Renal cortical epithelial cell (primary cell): ENCODE data around the gene RRP12. TPM values are rescaled to one million over a fixed set of nuclear protein-coding genes. Genes with fewer than 3 reads are reported as not detected.

Source experiments
- DNase-seq: peaks from one replicate; pipeline ENCODE4 v3.0.0-alpha.2; 2011; ENCODE audit warnings: low read depth
- total RNA-seq: library from RNA; depleted of rRNA; stranded (reverse); fragments of >200 nt; gene quantifications from 2 replicates; pipeline ENCODE4 v1.2.3, GENCODE V29; 2014

Gene RRP12
- total RNA-seq, 1 donor from 2014 or later: 29.2 TPM

GRCh38 chr10:97319671-97320479 is 81.3 kb downstream of the RRP12 start:
- no peak for DNase-seq

DNA sequence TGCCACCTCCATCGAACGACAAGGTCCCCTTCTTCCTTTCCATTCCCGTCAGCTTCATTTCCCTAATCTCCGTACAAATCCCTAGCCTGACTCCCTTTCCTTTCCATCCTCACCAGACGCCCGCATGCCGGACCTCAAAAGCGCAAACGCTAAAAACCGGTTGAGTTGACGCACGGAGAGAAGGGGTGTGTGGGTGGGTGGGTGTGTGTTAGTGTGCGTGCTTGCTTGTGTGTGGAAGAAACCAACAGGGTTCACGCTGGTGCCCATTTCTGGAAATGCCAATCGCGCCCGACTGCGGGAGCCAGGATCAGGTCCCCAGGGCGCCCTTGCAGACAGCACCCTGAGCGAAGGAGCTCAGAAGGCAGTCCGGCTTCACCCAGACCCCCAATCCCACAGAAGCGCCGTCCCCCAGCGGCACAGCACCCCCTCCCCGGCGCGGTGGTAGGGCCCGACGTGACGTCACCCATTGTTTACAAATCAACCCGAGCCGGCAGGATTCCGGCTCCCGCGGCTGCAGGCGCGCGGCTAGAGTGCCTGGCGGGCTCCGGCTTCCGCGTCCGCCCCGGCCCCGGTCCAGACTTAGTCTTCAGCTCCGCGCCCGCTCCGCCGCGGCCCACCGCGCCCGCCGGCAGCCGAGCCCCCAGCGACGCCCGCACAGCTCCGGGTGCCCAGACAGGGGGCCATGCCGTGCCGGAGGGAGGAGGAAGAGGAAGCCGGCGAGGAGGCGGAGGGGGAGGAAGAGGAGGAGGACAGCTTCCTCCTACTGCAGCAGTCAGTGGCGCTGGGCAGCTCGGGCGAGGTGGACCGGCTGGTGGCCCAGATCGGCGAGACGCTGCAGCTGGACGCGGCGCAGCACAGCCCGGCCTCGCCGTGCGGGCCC is 82.1 kb downstream of the RRP12 start, which contains the start of gene FRAT1:
TSS of gene FRAT1 (plus strand) at position 500 of the 880 bp plus-strand sequence. CDS start at position 683, 183 bp downstream.
- DNase-seq: peak; percentile 81

- no peak for DNase-seq
Observed at GRCh38 chr10:97314671-97315070, 86.5 kb downstream of the RRP12 start.

DNA sequence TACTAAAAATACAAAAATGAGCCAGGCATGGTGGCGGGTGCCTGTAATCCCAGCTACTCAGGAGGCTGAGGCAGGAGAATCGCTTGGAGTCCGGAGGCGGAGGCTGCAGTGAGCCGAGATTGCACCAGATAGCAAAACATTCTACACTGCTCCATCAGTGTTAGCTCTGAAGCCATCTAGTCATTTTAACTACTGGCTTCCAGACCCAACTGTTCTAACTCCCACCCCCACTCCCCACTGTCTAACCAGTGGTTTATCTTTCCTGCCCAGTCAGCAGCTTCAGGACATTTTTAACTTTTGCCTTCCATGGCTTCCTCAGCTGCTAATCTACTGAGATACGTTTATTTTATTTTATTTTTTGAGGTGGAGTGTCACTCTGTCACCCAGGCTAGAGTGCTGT is 88.2 kb downstream of the RRP12 start:
- DNase-seq: no peak

DNA sequence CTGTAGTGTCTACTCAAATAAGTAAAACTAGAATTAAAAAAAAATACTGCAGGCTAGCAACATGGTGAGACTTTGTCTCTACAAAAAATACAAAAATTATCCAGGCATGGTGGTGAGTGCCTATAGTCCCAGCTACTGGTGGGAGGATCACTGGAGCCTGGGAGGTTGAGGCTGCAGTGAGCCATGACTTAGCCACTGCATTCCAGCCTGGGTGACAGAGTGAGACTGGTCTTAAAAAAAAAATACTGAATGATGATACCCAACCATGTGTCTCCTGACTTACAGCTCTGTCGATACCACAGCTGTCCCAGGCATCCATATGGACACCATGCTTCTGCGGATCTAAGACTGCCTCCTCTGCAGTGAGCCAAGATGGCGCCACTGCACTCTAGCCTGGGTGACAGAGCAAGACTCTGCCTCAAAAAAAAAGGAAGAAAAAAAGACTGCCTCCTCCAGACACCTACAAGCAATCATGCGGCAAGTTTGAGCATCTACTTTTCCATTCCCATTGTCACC is 90.0 kb downstream of the RRP12 start:
- DNase-seq: no peak

DNA sequence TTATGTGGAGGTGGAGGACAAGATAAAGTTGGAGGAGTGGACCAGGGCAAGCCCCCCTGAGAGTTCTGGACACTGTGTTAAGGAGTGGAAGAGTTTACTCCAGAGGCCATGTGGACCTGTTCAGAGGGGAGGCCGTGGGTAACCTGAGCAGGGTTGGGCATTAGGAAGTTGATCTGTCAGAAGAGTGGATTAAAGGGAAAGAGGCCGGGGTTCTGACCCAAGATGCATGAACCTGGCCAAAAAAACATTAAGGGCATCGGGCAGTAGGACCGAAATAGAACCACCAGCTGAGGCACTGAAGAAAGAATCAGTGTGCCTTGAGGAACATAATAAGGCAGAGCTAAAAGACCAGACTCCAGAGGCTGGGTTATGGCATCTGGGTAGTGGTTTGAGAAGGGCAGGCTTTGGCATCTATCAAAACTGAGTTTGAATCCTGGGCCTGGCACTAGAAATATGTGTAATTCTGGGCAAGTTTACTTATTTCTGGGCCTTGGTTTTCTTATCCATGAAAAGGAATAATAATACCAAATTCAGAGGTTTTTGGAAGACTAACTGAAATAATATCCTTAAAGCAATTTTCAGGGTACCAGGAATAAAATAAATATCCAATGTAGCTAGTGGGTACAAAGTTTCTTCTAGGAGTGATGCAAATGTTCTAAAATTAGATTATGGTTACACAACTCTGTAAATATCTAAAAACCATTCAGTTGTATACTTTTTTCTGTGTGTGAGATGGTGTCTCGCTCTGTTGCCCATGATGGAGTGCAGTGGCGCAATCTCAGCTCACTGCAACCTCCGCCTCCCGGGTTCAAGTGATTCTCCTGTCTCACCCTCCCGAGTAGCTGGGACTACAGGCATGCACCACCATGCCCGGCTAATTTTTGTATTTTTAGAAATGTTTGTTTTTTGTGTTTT is 93.0 kb downstream of the RRP12 start:
- peak; percentile 79 for DNase-seq

GRCh38 chr10:97307441-97307840 is 93.7 kb downstream of the RRP12 start:
- DNase-seq: no peak

Other genes with a start within 250 kb of the RRP12 start
- under 0.01 TPM in 1 of 2 replicates, not detected in the other for gene SLIT1, start 215.4 kb downstream of the RRP12 start, total RNA-seq
- gene ARHGAP19, start 108.7 kb downstream of the RRP12 start, total RNA-seq: 3.2 and 3.6 TPM in 2 replicates
- 0.52 and 3.5 TPM in 2 replicates for gene FRAT1, start 82.1 kb downstream of the RRP12 start, total RNA-seq
- gene FRAT2, start 66.6 kb downstream of the RRP12 start, total RNA-seq: 7.8 and 15.0 TPM in 2 replicates
- 433 and 552 TPM in 2 replicates for gene PGAM1, start 24.9 kb upstream of the RRP12 start, total RNA-seq
- 26.5 and 35.3 TPM in 2 replicates for gene EXOSC1, start 44.7 kb upstream of the RRP12 start, total RNA-seq
- gene ZDHHC16, start 44.8 kb upstream of the RRP12 start, total RNA-seq: 30.2 and 39.2 TPM in 2 replicates
- gene MMS19, start 97.1 kb upstream of the RRP12 start, total RNA-seq: 67.9 and 95.0 TPM in 2 replicates
- 21.5 and 27.9 TPM in 2 replicates for gene UBTD1, start 97.6 kb upstream of the RRP12 start, total RNA-seq
- 31.3 and 35.9 TPM in 2 replicates for gene ANKRD2, start 171.4 kb upstream of the RRP12 start, total RNA-seq
- 72.3 and 121 TPM in 2 replicates for gene HOGA1, start 183.0 kb upstream of the RRP12 start, total RNA-seq
- gene C10orf62, start 188.4 kb upstream of the RRP12 start, total RNA-seq: 0.35 and 3.2 TPM in 2 replicates
- gene MORN4, start 232.2 kb upstream of the RRP12 start, total RNA-seq: 1.7 and 3.5 TPM in 2 replicates
- 26.9 and 34.0 TPM in 2 replicates for gene PI4K2A, start 239.3 kb upstream of the RRP12 start, total RNA-seq